Neuronal stem cell (in vitro differentiated cells): ENCODE results near the gene ZNF609.

Experiments used
- DNase-seq: peaks from one replicate; pipeline ENCODE4 v3.0.0-alpha.2; 2013; ENCODE audit warnings: low spot score
- H2AFZ ChIP-seq: one replicate; pipeline ENCODE4 v1.6.1; 2013; ENCODE audit warnings: mild to moderate bottlenecking, low read length, inconsistent platforms
- H2AK5ac ChIP-seq: 2 replicates; pipeline ENCODE4 v1.6.1; 2013; ENCODE audit warnings: low read depth, mild to moderate bottlenecking, inconsistent platforms, low read length, moderate library complexity, mixed read lengths
- H2BK120ac ChIP-seq: 2 replicates; pipeline ENCODE4 v1.6.1; 2013; ENCODE audit warnings: low read depth, mild to moderate bottlenecking, inconsistent platforms, low read length, moderate library complexity, mixed read lengths
- H2BK12ac ChIP-seq: one replicate; pipeline ENCODE4 v1.6.1; 2013; ENCODE audit warnings: low read length, inconsistent platforms
- H2BK15ac ChIP-seq: 2 replicates; pipeline ENCODE4 v1.6.1; 2013; ENCODE audit warnings: mild to moderate bottlenecking, low read length, inconsistent platforms, mixed read lengths
- H2BK5ac ChIP-seq: one replicate; pipeline ENCODE4 v1.6.1; 2013; ENCODE audit warnings: inconsistent platforms, mild to moderate bottlenecking, low read length, moderate library complexity
- H3K14ac ChIP-seq: one replicate; pipeline ENCODE4 v1.6.1; 2013; ENCODE audit warnings: low read length, inconsistent platforms
- H3K18ac ChIP-seq: 2 replicates; pipeline ENCODE4 v1.6.1; 2013; ENCODE audit warnings: low read length, inconsistent platforms
- H3K23ac ChIP-seq: 2 replicates; pipeline ENCODE4 v1.6.1; 2013; ENCODE audit warnings: low read depth, mild to moderate bottlenecking, mixed read lengths, low read length, inconsistent platforms; ENCODE audit not compliant: poor library complexity
- H3K27ac ChIP-seq: replicated peaks from 3 replicates; pipeline ENCODE4 v1.5.1; 2013; ENCODE audit warnings: low read length, inconsistent platforms
- H3K27me3 ChIP-seq, 3 experiments: 2 replicates each; pipeline ENCODE4 v1.6.1; 2013; ENCODE audit warnings: low read length in 3 of 3, mild to moderate bottlenecking in 2 of 3, inconsistent platforms in 1 of 3, low read depth in 1 of 3, mixed read lengths in 1 of 3, moderate library complexity in 1 of 3; ENCODE audit not compliant: control insufficient read depth in 3 of 3, insufficient read depth in 3 of 3
- H3K36me3 ChIP-seq, 2 donors: replicated peaks in 1 of 2; 2 replicates each; pipeline ENCODE4 v1.6.1; 2013; ENCODE audit warnings: low read length in 2 of 2; ENCODE audit not compliant: control insufficient read depth in 2 of 2, insufficient read depth in 2 of 2
- H3K4ac ChIP-seq: 2 replicates; pipeline ENCODE4 v1.6.1; 2013; ENCODE audit warnings: inconsistent platforms, mild to moderate bottlenecking, low read length, moderate library complexity
- H3K4me1 ChIP-seq, 2 donors: 1 replicate in 1 of 2; 2 replicates in 1 of 2; pipeline ENCODE4 v1.6.1; 2013; ENCODE audit warnings: low read length in 2 of 2, low read depth in 1 of 2; ENCODE audit not compliant: control insufficient read depth in 2 of 2, insufficient read depth in 1 of 2
- H3K4me2 ChIP-seq: one replicate; pipeline ENCODE4 v1.6.1; 2013; ENCODE audit warnings: mild to moderate bottlenecking, low read length, inconsistent platforms; ENCODE audit not compliant: insufficient read depth, poor library complexity, severe bottlenecking
- H3K4me3 ChIP-seq, 2 donors: 2 replicates each; pipeline ENCODE4 v1.5.1; 2013; ENCODE audit warnings: low read length in 2 of 2, mild to moderate bottlenecking in 2 of 2, inconsistent platforms in 1 of 2, moderate library complexity in 1 of 2
- H3K79me1 ChIP-seq: one replicate; pipeline ENCODE4 v1.6.1; 2013; ENCODE audit warnings: low read depth, mild to moderate bottlenecking, inconsistent platforms, low read length, moderate library complexity
- H3K9ac ChIP-seq: one replicate; pipeline ENCODE4 v1.6.1; 2013; ENCODE audit warnings: mild to moderate bottlenecking, low read depth, low read length, inconsistent platforms; ENCODE audit not compliant: poor library complexity
- H3K9me3 ChIP-seq, 2 donors: replicated peaks in 1 of 2; 2 replicates each; pipeline versions ENCODE3 to v1.6.1; 2013; ENCODE audit warnings: low read length in 2 of 2, mild to moderate bottlenecking in 2 of 2, inconsistent platforms in 1 of 2, low read depth in 1 of 2, mixed read lengths in 1 of 2, moderate library complexity in 1 of 2; ENCODE audit not compliant: control insufficient read depth in 2 of 2, insufficient read depth in 1 of 2
- H4K8ac ChIP-seq: one replicate; pipeline ENCODE4 v1.6.1; 2013; ENCODE audit warnings: low read depth, mild to moderate bottlenecking, inconsistent platforms, low read length, moderate library complexity
- H4K91ac ChIP-seq: one replicate; pipeline ENCODE4 v1.6.1; 2013; ENCODE audit warnings: low read length, low read depth, mild to moderate bottlenecking, inconsistent platforms; ENCODE audit not compliant: poor library complexity
- whole genome bisulfite sequencing, 2 donors: extraction: QIAGEN DNeasy Blood & Tissue Kit; methylation state at CpG; one replicate each; pipeline ENCODE4 v1.1.7; 2013; ENCODE audit warnings: missing lambda C conversion rate in 2 of 2, mixed read lengths in 1 of 2; ENCODE audit not compliant: insufficient read length in 2 of 2, insufficient replicate concordance in 1 of 2; ENCODE audit errors: extremely low coverage in 2 of 2; 5-methylcytosine and 5-hydroxymethylcytosine counted together

ZNF609 gene

GRCh38 chr15:64527263-64527984 is 67.0 kb downstream of the ZNF609 start:
- H4K8ac ChIP-seq: no peak overlapping the region
- H3K4ac ChIP-seq: no peak overlapping the region
- H4K91ac ChIP-seq: no peak overlapping the region
- H3K4me2 ChIP-seq: no peak overlapping the region
- no peak overlapping the region for H2BK5ac ChIP-seq
- H3K79me1 ChIP-seq: peaks cover 10% of the 10 kb centered on the region
- H3K27ac ChIP-seq: no peak overlapping the region
- H2AK5ac ChIP-seq: no peak overlapping the region
- H2BK12ac ChIP-seq: no peak overlapping the region
- no peak overlapping the region for H3K4me3 ChIP-seq
- H3K9ac ChIP-seq: no peak overlapping the region
- no CpG with 5 or more reads among the region's 4 CpGs for WGBS, 2 donors
- no peak overlapping the region for H2BK15ac ChIP-seq
- peaks cover 0 to 22% of the 10 kb centered on the region in 2 donors for H3K36me3 ChIP-seq
- no peak overlapping the region for H3K14ac ChIP-seq
- H3K23ac ChIP-seq: no peak overlapping the region
- no peak overlapping the region for H2AFZ ChIP-seq
- peaks cover 0 to 2% of the 10 kb centered on the region in 2 donors for H3K4me1 ChIP-seq
- no peaks in the 10 kb centered on the region for H3K27me3 ChIP-seq
- no peak overlapping the region for H3K18ac ChIP-seq
- H2BK120ac ChIP-seq: no peak overlapping the region
- DNase-seq: no peak
- peaks cover 3 to 8% of the 10 kb centered on the region in 2 donors for H3K9me3 ChIP-seq

GRCh38 chr15:64528871-64529270 is 68.5 kb downstream of the ZNF609 start:
- no peak overlapping the region for H2BK15ac ChIP-seq
- H3K36me3 ChIP-seq: peaks cover 0 to 29% of the 10 kb centered on the region in 2 donors
- no peak overlapping the region for H2BK120ac ChIP-seq
- H4K8ac ChIP-seq: no peak overlapping the region
- no peak overlapping the region for H2BK5ac ChIP-seq
- H3K14ac ChIP-seq: peak overlapping the region; percentile 44
- no CpG with 5 or more reads among the region's 10 CpGs for WGBS, 2 donors
- H2AK5ac ChIP-seq: no peak overlapping the region
- H2AFZ ChIP-seq: no peak overlapping the region
- H3K27me3 ChIP-seq: no peaks in the 10 kb centered on the region
- H3K4me3 ChIP-seq: peak overlapping the region in 1 of 2 donors; percentile 54
- H3K18ac ChIP-seq: no peak overlapping the region
- no peak overlapping the region for H3K27ac ChIP-seq
- no peak overlapping the region for H3K4ac ChIP-seq
- no peaks in the 10 kb centered on the region for H3K4me1 ChIP-seq
- no peak overlapping the region for H3K23ac ChIP-seq
- no peak for DNase-seq
- peaks cover 3 to 8% of the 10 kb centered on the region in 2 donors for H3K9me3 ChIP-seq
- H2BK12ac ChIP-seq: no peak overlapping the region
- H3K79me1 ChIP-seq: peaks cover 13% of the 10 kb centered on the region
- no peak overlapping the region for H4K91ac ChIP-seq
- no peak overlapping the region for H3K4me2 ChIP-seq
- no peak overlapping the region for H3K9ac ChIP-seq

GRCh38 chr15:64530472-64530871 is 70.1 kb downstream of the ZNF609 start:
- no peak for DNase-seq
- WGBS, 2 donors: no CpG with 5 or more reads among the region's 1 CpG
- Histone ChIP-seq H3K18ac (no peak overlapping the region), H3K4me2 (no peak overlapping the region), H2BK120ac (no peak overlapping the region), H3K23ac (no peak overlapping the region), H2AK5ac (no peak overlapping the region), H2BK12ac (no peak overlapping the region), H2AFZ (no peak overlapping the region), H4K91ac (no peak overlapping the region), H3K4me3 (no peak overlapping the region), H3K4ac (no peak overlapping the region), H3K9ac (no peak overlapping the region), H2BK5ac (no peak overlapping the region), H3K27ac (no peak overlapping the region), H4K8ac (no peak overlapping the region), H3K36me3 (peaks cover 0 to 25% of the 10 kb centered on the region in 2 donors), H3K79me1 (peaks cover 13% of the 10 kb centered on the region), H3K14ac (no peak overlapping the region), H2BK15ac (no peak overlapping the region), H3K4me1 (no peaks in the 10 kb centered on the region), H3K27me3 (no peaks in the 10 kb centered on the region), H3K9me3 (peaks cover 1 to 3% of the 10 kb centered on the region in 2 donors)

GRCh38 chr15:64530918-64531317 is 70.5 kb downstream of the ZNF609 start:
- no peaks in the 10 kb centered on the region for H3K27me3 ChIP-seq
- H3K4me1 ChIP-seq: no peaks in the 10 kb centered on the region
- H3K23ac ChIP-seq: no peak overlapping the region
- H3K4me2 ChIP-seq: no peak overlapping the region
- H2AK5ac ChIP-seq: no peak overlapping the region
- H2BK120ac ChIP-seq: no peak overlapping the region
- H3K18ac ChIP-seq: no peak overlapping the region
- H2BK12ac ChIP-seq: no peak overlapping the region
- H2BK5ac ChIP-seq: no peak overlapping the region
- no peak overlapping the region for H2AFZ ChIP-seq
- H3K4me3 ChIP-seq: no peak overlapping the region
- H3K9ac ChIP-seq: no peak overlapping the region
- peaks cover 10% of the 10 kb centered on the region for H3K79me1 ChIP-seq
- H4K8ac ChIP-seq: no peak overlapping the region
- no peak overlapping the region for H4K91ac ChIP-seq
- H3K4ac ChIP-seq: no peak overlapping the region
- H3K14ac ChIP-seq: no peak overlapping the region
- DNase-seq: no peak
- H3K9me3 ChIP-seq: peaks cover 0 to 3% of the 10 kb centered on the region in 2 donors
- H3K36me3 ChIP-seq: peaks cover 0 to 21% of the 10 kb centered on the region in 2 donors
- H3K27ac ChIP-seq: no peak overlapping the region
- H2BK15ac ChIP-seq: no peak overlapping the region
